Urothelium cell line (cell line): Measurements from ENCODE around the gene NR0B1.

ENCODE experiments used
- DNase-seq: peaks from one replicate; pipeline ENCODE4 v3.0.0; 2011; ENCODE audit warnings: low spot score, mixed read lengths
- FAIRE-seq: peaks from 2 replicates; lab custom pipeline; 2011; peaks lifted over from hg19 to GRCh38; lab: Jason Lieb, UNC

NR0B1 gene

DNA sequence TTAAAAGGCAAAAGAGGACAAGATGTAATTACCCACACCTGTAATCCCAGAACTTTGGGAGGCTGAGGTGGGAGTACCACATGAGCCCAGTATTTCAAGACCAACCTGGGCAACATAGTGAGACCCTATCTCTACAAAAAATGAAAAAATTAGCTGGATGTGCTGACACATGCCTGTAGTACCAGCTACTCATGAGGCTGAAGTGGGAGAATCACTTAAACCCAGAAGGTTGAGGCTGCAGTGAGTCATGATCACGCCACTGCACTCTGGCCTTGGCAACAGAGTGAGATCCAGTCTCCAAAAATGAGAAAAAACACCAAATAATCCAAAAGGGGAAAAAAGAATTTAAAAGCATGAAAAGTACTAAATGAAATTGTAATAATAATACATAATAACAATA is 30.8 kb downstream of the NR0B1 start:
- DNase-seq (no peak), FAIRE-seq (no peak)

GRCh38 chrX:30275498-30275897 is 33.7 kb downstream of the NR0B1 start:
- DNase-seq (peak; percentile 0), FAIRE-seq (no peak)

DNA sequence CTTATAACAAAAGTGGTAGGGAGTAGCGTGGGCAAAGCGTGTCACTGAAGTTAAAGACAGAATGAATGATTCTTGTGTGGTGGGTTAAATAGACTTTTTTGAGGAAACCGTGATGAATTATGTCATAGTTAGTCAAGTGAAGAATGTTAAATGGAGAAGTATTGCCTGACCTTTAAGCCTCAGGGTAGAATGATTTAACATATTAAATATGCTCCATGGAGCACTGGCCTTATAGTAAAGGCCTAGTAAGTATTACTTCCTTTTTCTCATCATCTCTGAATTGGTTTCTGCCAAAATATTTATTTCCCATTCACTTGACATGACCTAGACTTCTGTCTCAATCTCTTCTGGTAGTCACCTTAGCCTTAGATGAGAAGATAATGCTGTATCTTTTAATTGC is 38.6 kb downstream of the NR0B1 start:
- FAIRE-seq (no peak), DNase-seq (no peak)

GRCh38 chrX:30262763-30263162 is 46.4 kb downstream of the NR0B1 start:
- no peak for DNase-seq
- FAIRE-seq: no peak

DNA sequence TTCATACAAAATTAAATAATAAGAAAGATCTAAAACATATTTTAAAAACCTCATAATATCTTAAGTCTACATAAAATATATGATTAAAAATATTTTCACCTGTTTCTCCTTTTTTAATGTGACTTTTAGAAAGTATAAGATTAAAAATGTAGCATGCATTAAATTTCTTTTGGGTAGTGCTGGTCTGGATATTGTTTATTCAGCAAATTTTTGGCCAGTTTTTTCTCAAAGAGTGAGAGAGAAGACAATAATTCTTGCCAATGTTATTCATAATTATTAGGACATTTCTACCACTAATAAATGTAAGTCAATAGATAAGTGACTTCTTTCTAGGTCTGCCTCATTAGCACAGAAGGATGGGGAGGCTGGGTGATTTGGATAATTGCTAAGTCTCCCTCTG is 48.2 kb downstream of the NR0B1 start:
- no peak for FAIRE-seq
- no peak for DNase-seq

DNA sequence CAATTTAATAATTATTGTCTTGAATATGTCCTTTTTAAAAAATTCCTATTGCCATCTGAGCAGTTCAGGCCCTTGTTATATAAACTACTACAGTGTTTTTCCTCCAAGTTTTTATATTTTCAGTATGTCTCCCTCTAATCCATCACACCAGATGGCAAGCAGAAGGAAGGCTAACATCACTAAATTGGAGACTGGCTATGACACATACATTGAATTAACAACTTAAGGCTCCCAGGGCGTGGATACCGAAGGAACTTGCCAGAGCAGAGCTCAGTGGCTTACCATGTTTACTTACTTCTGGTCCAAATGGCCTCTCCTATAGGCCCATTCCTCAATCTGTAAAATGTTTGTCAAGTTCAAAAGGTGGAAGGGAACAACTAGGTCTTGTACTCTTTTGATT is 49.3 kb downstream of the NR0B1 start:
- FAIRE-seq (no peak), DNase-seq (no peak)
